GM23338 (cell line): ENCODE data around the gene PLCH2.

Source experiments
- CTCF ChIP-seq, 2 experiments: fragments of 200-600 bp in 1 of 2; sonication (generic) in 1 of 2; conservative IDR thresholded peaks; 2 replicates each; pipeline versions ENCODE4 v1.5.1 to v1.6.1; 2016 to 2017; ENCODE audit warnings: antibody characterized with exemption in 2 of 2, low read depth in 2 of 2, mild to moderate bottlenecking in 2 of 2, moderate library complexity in 1 of 2
- EZH2 ChIP-seq: fragments of 200-600 bp; sonication (generic); IDR thresholded peaks from one replicate; pipeline ENCODE4 v1.8.0; 2017; ENCODE audit warnings: antibody characterized with exemption, mild to moderate bottlenecking, low read depth; ENCODE audit not compliant: unreplicated experiment

GRCh38 chr1:2493218-2493617 lies 17.1 kb downstream of the PLCH2 start:
- TF ChIP-seq EZH2 (no peak), CTCF (conservative IDR thresholded peaks at IDR 0.05; ENCODE audit: low read depth in 2 of 2) (no peak)
